OCI-LY1 (cell line): Measurements from ENCODE around the gene TUBB2A.
"Not testable (repeated sequence)": the region's sequence is repeated elsewhere in the genome, so short reads cannot be mapped to it uniquely, and the experiment has no call there.

Experiments
- H2AFZ ChIP-seq: fragments of 200-600 bp; sonication (generic), shearing (Covaris generic); 2 replicates; pipeline ENCODE4 v1.6.0; 2014; ENCODE audit warnings: antibody characterized with exemption, mild to moderate bottlenecking, low read length
- H3F3A ChIP-seq: fragments of 200-600 bp; sonication (generic), shearing (Covaris generic); 2 replicates; pipeline ENCODE4 v1.6.0; 2014; ENCODE audit warnings: mild to moderate bottlenecking, antibody characterized with exemption, low read length, moderate library complexity; ENCODE audit not compliant: insufficient read depth
- H3K27ac ChIP-seq: fragments of 200-600 bp; sonication (generic); 2 replicates; pipeline ENCODE4 v1.5.1; 2014; ENCODE audit warnings: low read length, mixed run types, mild to moderate bottlenecking, low read depth; ENCODE audit not compliant: poor library complexity, severe bottlenecking
- H3K27me3 ChIP-seq: fragments of 200-600 bp; sonication (generic); 2 replicates; pipeline ENCODE4 v1.6.0; 2014; ENCODE audit warnings: antibody characterized with exemption, mild to moderate bottlenecking, low read length, moderate library complexity; ENCODE audit not compliant: insufficient read depth
- H3K36me3 ChIP-seq: fragments of 200-600 bp; sonication (generic); 2 replicates; pipeline ENCODE4 v1.6.1; 2014; ENCODE audit warnings: mild to moderate bottlenecking, antibody characterized with exemption, low read length, moderate library complexity, mixed read lengths; ENCODE audit not compliant: insufficient read depth
- H3K4me1 ChIP-seq: fragments of 200-600 bp; sonication (generic); 2 replicates; pipeline ENCODE4 v1.5.1; 2014; ENCODE audit warnings: mild to moderate bottlenecking, low read length, moderate library complexity; ENCODE audit not compliant: insufficient read depth, severe bottlenecking
- H3K4me2 ChIP-seq: fragments of 200-600 bp; sonication (generic), shearing (Covaris generic); 2 replicates; pipeline ENCODE4 v1.6.1; 2014; ENCODE audit warnings: low read length
- H3K4me3 ChIP-seq: fragments of 200-600 bp; sonication (generic); 2 replicates; pipeline ENCODE4 v1.5.1; 2014; ENCODE audit warnings: low read length, low read depth, mild to moderate bottlenecking, mixed read lengths; ENCODE audit not compliant: poor library complexity, severe bottlenecking
- H3K79me2 ChIP-seq: fragments of 200-600 bp; shearing (Covaris generic); 2 replicates; pipeline ENCODE4 v1.6.1; 2016; ENCODE audit warnings: mixed run types, low read length, mixed read lengths; ENCODE audit not compliant: insufficient read depth
- H3K9ac ChIP-seq: fragments of 200-600 bp; sonication (generic), shearing (Covaris generic); 2 replicates; pipeline ENCODE4 v1.6.1; 2014; ENCODE audit warnings: mild to moderate bottlenecking, low read length, mixed read lengths
- H3K9me2 ChIP-seq: fragments of 200-600 bp; sonication (generic), shearing (Covaris generic); 2 replicates; pipeline ENCODE4 v1.6.1; 2014; ENCODE audit warnings: low read depth, mild to moderate bottlenecking, low read length, mixed read lengths
- H3K9me3 ChIP-seq: fragments of 200-600 bp; shearing (Covaris generic); 2 replicates; pipeline ENCODE4 v1.6.1; 2014; ENCODE audit warnings: low read length, mixed read lengths
- H4K20me1 ChIP-seq: fragments of 200-600 bp; sonication (generic), shearing (Covaris generic); 2 replicates; pipeline ENCODE4 v1.6.0; 2016; ENCODE audit warnings: mild to moderate bottlenecking, low read length; ENCODE audit not compliant: insufficient read depth
- EZH2 ChIP-seq: fragments of 200-600 bp; sonication (generic), shearing (Covaris generic); IDR thresholded peaks from 2 replicates; pipeline ENCODE4 v1.8.0; 2017; ENCODE audit warnings: borderline replicate concordance, mixed run types, mild to moderate bottlenecking, antibody characterized with exemption, low read length, moderate library complexity, mixed read lengths
- TF ChIP-seq, protein P1 (sequence below): fragments of 200-600 bp; sonication (generic), shearing (Covaris generic); IDR thresholded peaks from 2 replicates; pipeline ENCODE4 v1.5.1; 2017; ENCODE audit warnings: mild to moderate bottlenecking, antibody characterized with exemption, low read length, moderate library complexity, mixed read lengths

TUBB2A gene

DNA sequence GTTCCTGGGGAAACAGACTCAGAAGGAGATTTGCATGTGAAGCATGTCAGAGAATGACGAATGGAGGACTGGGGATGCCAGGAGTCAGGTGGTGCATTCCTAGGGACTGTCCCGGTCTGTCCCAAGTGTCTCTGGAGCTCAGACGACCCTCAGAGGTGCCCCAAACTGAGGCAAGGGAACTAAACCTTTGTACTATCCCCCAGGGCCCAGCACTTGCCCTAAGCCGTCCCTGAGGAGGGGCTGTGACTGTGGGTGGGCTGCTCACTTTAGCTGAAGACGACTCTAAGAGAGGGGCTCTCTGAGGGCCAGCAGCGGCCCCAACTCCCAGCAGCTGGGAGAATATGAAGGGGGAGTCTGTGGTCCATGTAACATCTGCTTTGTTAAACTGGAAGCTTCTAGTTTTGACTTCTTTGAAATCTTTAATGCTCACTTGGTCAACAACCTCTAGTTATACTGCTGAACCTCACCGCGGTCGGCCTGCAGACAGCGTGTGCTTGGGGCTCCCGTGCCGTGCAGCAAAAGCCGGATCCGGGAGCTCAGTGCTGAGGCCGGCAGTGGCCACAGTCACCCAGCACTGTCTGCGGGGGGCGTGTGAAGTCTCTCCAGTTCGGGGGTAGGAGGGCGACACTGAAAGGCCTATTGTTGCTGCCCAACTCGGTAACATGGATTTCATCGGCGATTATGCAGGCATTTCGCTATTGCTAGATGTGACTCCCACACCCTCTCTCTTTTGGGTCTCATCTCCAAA, 35.9 kb upstream of the TUBB2A start:
- no peak overlapping the region for H3K4me3 ChIP-seq
- TF ChIP-seq, protein P1, sequence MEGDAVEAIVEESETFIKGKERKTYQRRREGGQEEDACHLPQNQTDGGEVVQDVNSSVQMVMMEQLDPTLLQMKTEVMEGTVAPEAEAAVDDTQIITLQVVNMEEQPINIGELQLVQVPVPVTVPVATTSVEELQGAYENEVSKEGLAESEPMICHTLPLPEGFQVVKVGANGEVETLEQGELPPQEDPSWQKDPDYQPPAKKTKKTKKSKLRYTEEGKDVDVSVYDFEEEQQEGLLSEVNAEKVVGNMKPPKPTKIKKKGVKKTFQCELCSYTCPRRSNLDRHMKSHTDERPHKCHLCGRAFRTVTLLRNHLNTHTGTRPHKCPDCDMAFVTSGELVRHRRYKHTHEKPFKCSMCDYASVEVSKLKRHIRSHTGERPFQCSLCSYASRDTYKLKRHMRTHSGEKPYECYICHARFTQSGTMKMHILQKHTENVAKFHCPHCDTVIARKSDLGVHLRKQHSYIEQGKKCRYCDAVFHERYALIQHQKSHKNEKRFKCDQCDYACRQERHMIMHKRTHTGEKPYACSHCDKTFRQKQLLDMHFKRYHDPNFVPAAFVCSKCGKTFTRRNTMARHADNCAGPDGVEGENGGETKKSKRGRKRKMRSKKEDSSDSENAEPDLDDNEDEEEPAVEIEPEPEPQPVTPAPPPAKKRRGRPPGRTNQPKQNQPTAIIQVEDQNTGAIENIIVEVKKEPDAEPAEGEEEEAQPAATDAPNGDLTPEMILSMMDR, result no peak
- no peak for TF ChIP-seq EZH2

DNA sequence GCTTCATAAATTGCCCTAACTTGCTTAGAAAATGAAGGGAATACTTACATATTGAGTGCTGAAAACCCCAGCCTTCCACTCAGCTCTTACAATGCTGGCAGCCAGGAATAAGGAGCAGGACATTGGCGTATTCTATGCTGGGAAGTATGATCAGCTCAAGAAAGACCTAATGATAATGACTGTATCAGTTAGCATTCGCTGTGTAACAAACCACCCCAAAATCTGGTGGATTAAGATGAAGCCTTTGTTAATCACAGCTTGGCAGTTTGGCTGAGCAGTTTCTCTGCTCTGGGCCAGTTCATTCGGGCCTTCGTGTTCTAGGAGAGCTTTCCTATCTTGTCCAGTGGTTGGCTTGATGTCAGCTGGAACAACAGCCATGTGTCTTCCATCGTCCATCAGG, 33.4 kb upstream of the TUBB2A start:
- peaks cover 7% of the 10 kb centered on the region for H3K4me1 ChIP-seq
- no peaks in the 10 kb centered on the region for H4K20me1 ChIP-seq
- no peak overlapping the region for H2AFZ ChIP-seq
- no peaks in the 10 kb centered on the region for H3K9me3 ChIP-seq
- no peaks in the 10 kb centered on the region for H3K9me2 ChIP-seq
- H3K79me2 ChIP-seq, result no peaks in the 10 kb centered on the region
- H3F3A ChIP-seq, result no peaks in the 10 kb centered on the region
- no peak overlapping the region for H3K4me2 ChIP-seq
- H3K27me3 ChIP-seq, result peaks cover 6% of the 10 kb centered on the region; the same call in 1 of the 2 replicates
- H3K27ac ChIP-seq, result no peak overlapping the region
- no peak overlapping the region for H3K9ac ChIP-seq
- no peak overlapping the region for H3K4me3 ChIP-seq
- no peaks in the 10 kb centered on the region for H3K36me3 ChIP-seq
- TF ChIP-seq, protein P1, result no peak
- no peak for TF ChIP-seq EZH2

More for the DNA sequence above, 35.9 kb upstream of the TUBB2A start:
- peaks cover 7% of the 10 kb centered on the region for H3K4me1 ChIP-seq
- no peaks in the 10 kb centered on the region for H3K79me2 ChIP-seq
- no peak overlapping the region for H3K4me2 ChIP-seq
- H3F3A ChIP-seq, result no peaks in the 10 kb centered on the region
- H3K9ac ChIP-seq, result no peak overlapping the region
- no peaks in the 10 kb centered on the region for H3K9me2 ChIP-seq
- no peaks in the 10 kb centered on the region for H3K36me3 ChIP-seq
- H3K27me3 ChIP-seq, result peaks cover 6% of the 10 kb centered on the region; the same call in 1 of the 2 replicates
- H3K9me3 ChIP-seq, result no peaks in the 10 kb centered on the region
- no peaks in the 10 kb centered on the region for H4K20me1 ChIP-seq
- no peak overlapping the region for H2AFZ ChIP-seq
- H3K27ac ChIP-seq, result no peak overlapping the region

DNA sequence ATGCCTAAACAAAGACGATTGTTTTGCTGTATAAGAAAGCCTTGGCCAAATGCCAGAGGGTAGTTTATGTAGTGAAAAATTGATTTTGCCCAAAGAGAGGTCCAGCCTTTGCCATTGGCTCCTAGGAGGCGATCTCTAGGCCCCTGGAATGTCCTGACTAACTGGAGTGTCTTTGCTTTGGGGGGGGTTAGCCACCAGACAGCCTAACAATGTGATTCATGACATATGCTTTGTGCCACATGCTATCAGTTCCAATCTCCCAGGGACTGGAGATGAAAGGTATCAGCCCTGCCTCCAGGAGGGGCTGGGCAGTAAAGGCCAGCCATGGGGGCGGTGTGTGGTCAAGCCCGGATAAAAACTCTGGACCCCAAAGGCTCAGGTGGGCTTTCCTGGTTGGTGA, 32.7 kb upstream of the TUBB2A start:
- Histone ChIP-seq H3K9me2 (no peaks in the 10 kb centered on the region), H3K79me2 (no peaks in the 10 kb centered on the region), H3K4me1 (peaks cover 1% of the 10 kb centered on the region), H3K4me2 (no peak overlapping the region), H3F3A (no peaks in the 10 kb centered on the region), H3K4me3 (no peak overlapping the region), H3K36me3 (no peaks in the 10 kb centered on the region), H3K9me3 (no peaks in the 10 kb centered on the region), H4K20me1 (no peaks in the 10 kb centered on the region), H3K9ac (no peak overlapping the region), H2AFZ (no peak overlapping the region), H3K27ac (no peak overlapping the region), H3K27me3 (peaks cover 6% of the 10 kb centered on the region; the same call in 1 of the 2 replicates)
- no peak for TF ChIP-seq EZH2
- TF ChIP-seq, protein P1, result no peak

DNA sequence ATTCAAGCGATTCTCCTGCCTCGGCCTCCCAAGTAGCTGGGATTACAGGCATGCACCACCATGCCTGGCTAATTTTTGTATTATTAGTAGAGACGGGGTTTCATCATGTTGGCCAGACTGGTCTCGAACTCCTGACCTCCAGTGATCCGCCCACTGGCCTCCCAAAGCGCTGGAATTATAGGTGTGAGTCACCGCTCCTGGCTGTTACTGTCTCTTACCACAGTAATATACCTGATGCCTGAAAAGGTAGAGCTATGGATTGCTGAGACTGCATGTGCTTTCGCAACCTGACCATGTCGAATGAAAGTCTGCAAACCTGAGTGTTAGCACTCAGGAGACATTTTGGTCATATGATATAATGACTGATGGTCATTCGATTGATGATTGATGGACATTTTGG, 31.8 kb upstream of the TUBB2A start:
- not testable (repeated sequence) for H2AFZ ChIP-seq, H3K9ac ChIP-seq

More for the DNA sequence above, 31.8 kb upstream of the TUBB2A start:
- H3K27me3 ChIP-seq, H3K4me2 ChIP-seq, H3K9me2 ChIP-seq, H3K36me3 ChIP-seq, H3F3A ChIP-seq, H3K4me3 ChIP-seq, H4K20me1 ChIP-seq, H3K9me3 ChIP-seq, H3K79me2 ChIP-seq, H3K4me1 ChIP-seq, H3K27ac ChIP-seq: not testable (repeated sequence)
